HEK293 (cell line): Measurements from ENCODE around the gene CD69.

Experiments
- CTCF ChIA-PET: fragments of 350-600 bp; formaldehyde crosslinking; extraction: SDS; loops from one replicate; lab custom pipeline; 2021; ENCODE audit warnings: antibody characterized with exemption; lab: Yijun Ruan, JAX
- POLR2A ChIA-PET: fragments of 300-600 bp; formaldehyde crosslinking; extraction: SDS; loops from one replicate; lab custom pipeline; 2020; ENCODE audit warnings: antibody characterized with exemption, inconsistent platforms; lab: Yijun Ruan, JAX
- H3K27ac ChIP-seq: fragments of 200-500 bp; sonication (Bioruptor generic); 2 replicates; pipeline ENCODE4 v1.5.1; 2014; ENCODE audit warnings: low read depth, low read length, control low read depth, inconsistent platforms; ENCODE audit errors: extremely low read depth
- H3K36me3 ChIP-seq, 2 experiments: fragments of 200-500 bp in 1 of 2; sonication (Bioruptor generic) in 1 of 2; 1 replicate in 1 of 2; 2 replicates in 1 of 2; pipeline ENCODE4 v1.5.1; 2014 to 2017; ENCODE audit warnings: inconsistent platforms in 2 of 2, low read length in 2 of 2; ENCODE audit not compliant: control insufficient read depth in 2 of 2, insufficient read depth in 1 of 2
- H3K4me1 ChIP-seq: fragments of 200-500 bp; sonication (Bioruptor generic); 2 replicates; pipeline ENCODE4 v1.5.1; 2014; ENCODE audit warnings: mild to moderate bottlenecking, low read length, inconsistent platforms; ENCODE audit not compliant: control insufficient read depth, insufficient read depth
- H3K4me3 ChIP-seq: 2 replicates; pipeline ENCODE4 v1.5.1; 2011; ENCODE audit warnings: low read depth, mild to moderate bottlenecking, control low read depth, low read length, moderate library complexity
- H3K9me3 ChIP-seq: fragments of 200-500 bp; sonication (Bioruptor generic); 2 replicates; pipeline ENCODE4 v1.5.1; 2014; ENCODE audit warnings: low read depth, low read length, inconsistent platforms; ENCODE audit not compliant: control insufficient read depth, insufficient read depth
- PATZ1 ChIP-seq: fragments of 450-650 bp; formaldehyde crosslinking; IDR thresholded peaks from 2 replicates; pipeline ENCODE4 v1.5.1; 2016; ENCODE audit warnings: missing biosample characterization, missing genetic modification characterization
- SALL2 ChIP-seq: fragments of 450-650 bp; formaldehyde crosslinking; IDR thresholded peaks from 2 replicates; pipeline ENCODE4 v1.5.0; 2017; ENCODE audit warnings: missing biosample characterization, mild to moderate bottlenecking, missing genetic modification characterization, borderline replicate concordance
- ZBTB11 ChIP-seq: fragments of 450-650 bp; formaldehyde crosslinking; conservative IDR thresholded peaks from 2 replicates; pipeline ENCODE4 v1.5.1; 2016; ENCODE audit warnings: low read depth, missing biosample characterization, missing genetic modification characterization
- ZFP37 ChIP-seq: fragments of 450-650 bp; formaldehyde crosslinking; IDR thresholded peaks from 2 replicates; pipeline ENCODE4 v1.5.1; 2016; ENCODE audit warnings: missing biosample characterization, missing genetic modification characterization
- ZNF132 ChIP-seq: fragments of 450-650 bp; formaldehyde crosslinking; IDR thresholded peaks from 2 replicates; pipeline ENCODE4 v1.5.1; 2017; ENCODE audit warnings: missing biosample characterization, missing genetic modification characterization, borderline replicate concordance
- ZNF184 ChIP-seq: fragments of 450-650 bp; IDR thresholded peaks from 2 replicates; pipeline ENCODE4 v1.5.1; 2018; ENCODE audit warnings: missing biosample characterization, mild to moderate bottlenecking, missing genetic modification characterization
- ZNF214 ChIP-seq: fragments of 450-650 bp; formaldehyde crosslinking; IDR thresholded peaks from 2 replicates; pipeline ENCODE4 v1.5.1; 2017; ENCODE audit warnings: missing biosample characterization, mild to moderate bottlenecking, missing genetic modification characterization, borderline replicate concordance
- ZNF248 ChIP-seq: fragments of 450-650 bp; formaldehyde crosslinking; IDR thresholded peaks from 2 replicates; pipeline ENCODE4 v1.5.1; 2017; ENCODE audit warnings: missing biosample characterization, missing genetic modification characterization
- ZNF266 ChIP-seq: fragments of 450-650 bp; formaldehyde crosslinking; IDR thresholded peaks from 2 replicates; pipeline ENCODE4 v1.5.1; 2016; ENCODE audit warnings: missing biosample characterization, missing genetic modification characterization, low read depth
- ZNF404 ChIP-seq: fragments of 450-650 bp; formaldehyde crosslinking; IDR thresholded peaks from 2 replicates; pipeline ENCODE4 v1.5.1; 2017; ENCODE audit warnings: missing biosample characterization, missing genetic modification characterization
- ZNF658 ChIP-seq: fragments of 450-650 bp; formaldehyde crosslinking; IDR thresholded peaks from 2 replicates; pipeline ENCODE4; 2016; ENCODE audit warnings: missing biosample characterization, missing genetic modification characterization
- ZSCAN23 ChIP-seq: fragments of 450-650 bp; formaldehyde crosslinking; IDR thresholded peaks from 2 replicates; pipeline ENCODE4 v1.5.1; 2016; ENCODE audit warnings: missing biosample characterization, missing genetic modification characterization
- ZSCAN4 ChIP-seq: fragments of 450-650 bp; formaldehyde crosslinking; IDR thresholded peaks from 2 replicates; pipeline ENCODE4 v1.5.1; 2017; ENCODE audit warnings: missing biosample characterization, missing genetic modification characterization
- TF ChIP-seq, protein P1 (sequence below): fragments of 450-650 bp; formaldehyde crosslinking; IDR thresholded peaks from 2 replicates; pipeline ENCODE4 v1.5.1; 2016; ENCODE audit warnings: missing biosample characterization, missing genetic modification characterization
- TF ChIP-seq, protein P2 (sequence below): IDR thresholded peaks from 2 replicates; pipeline ENCODE4 v1.6.1; 2011; ENCODE audit warnings: mild to moderate bottlenecking, low read depth, low read length, borderline replicate concordance

CD69 gene

GRCh38 chr12:9784326-9784725 is 23.6 kb upstream of the CD69 start:
- Histone ChIP-seq H3K36me3 (no peaks in the 10 kb centered on the region), H3K9me3 (no peaks in the 10 kb centered on the region), H3K4me1 (no peaks in the 10 kb centered on the region), H3K4me3 (no peak overlapping the region), H3K27ac (no peak overlapping the region)
- no peak for TF ChIP-seq ZNF658 (tag by site-specific recombination)
- ChIA-PET CTCF (interaction anchor here (1.2 kb wide), 2 partner anchors 29 to 33 kb away, joined by 3 read pairs; no protein-coding TSS in a partner anchor), POLR2A (no interaction called here)

- CTCF ChIA-PET = interaction anchor here (0.6 kb wide), 1 partner anchor 901 kb away, joined by 3 read pairs; no protein-coding TSS in a partner anchor
- Histone ChIP-seq H3K9me3 (no peaks in the 10 kb centered on the region), H3K36me3 (no peaks in the 10 kb centered on the region), H3K4me1 (no peaks in the 10 kb centered on the region), H3K4me3 (no peak overlapping the region), H3K27ac (no peak overlapping the region)
- TF ChIP-seq, protein P1, sequence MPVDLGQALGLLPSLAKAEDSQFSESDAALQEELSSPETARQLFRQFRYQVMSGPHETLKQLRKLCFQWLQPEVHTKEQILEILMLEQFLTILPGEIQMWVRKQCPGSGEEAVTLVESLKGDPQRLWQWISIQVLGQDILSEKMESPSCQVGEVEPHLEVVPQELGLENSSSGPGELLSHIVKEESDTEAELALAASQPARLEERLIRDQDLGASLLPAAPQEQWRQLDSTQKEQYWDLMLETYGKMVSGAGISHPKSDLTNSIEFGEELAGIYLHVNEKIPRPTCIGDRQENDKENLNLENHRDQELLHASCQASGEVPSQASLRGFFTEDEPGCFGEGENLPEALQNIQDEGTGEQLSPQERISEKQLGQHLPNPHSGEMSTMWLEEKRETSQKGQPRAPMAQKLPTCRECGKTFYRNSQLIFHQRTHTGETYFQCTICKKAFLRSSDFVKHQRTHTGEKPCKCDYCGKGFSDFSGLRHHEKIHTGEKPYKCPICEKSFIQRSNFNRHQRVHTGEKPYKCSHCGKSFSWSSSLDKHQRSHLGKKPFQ (tag by site-specific recombination) = no peak
- POLR2A ChIA-PET = no interaction called here
Measured at GRCh38 chr12:9782547-9783382, 22.1 kb upstream of the CD69 start.

- ChIA-PET CTCF (interaction anchor here (1.2 kb wide), 1 partner anchor 32 kb away, joined by 3 read pairs; no protein-coding TSS in a partner anchor), POLR2A (no interaction called here)
- Histone ChIP-seq H3K9me3 (no peaks in the 10 kb centered on the region), H3K27ac (no peak overlapping the region), H3K4me3 (no peak overlapping the region), H3K4me1 (no peaks in the 10 kb centered on the region), H3K36me3 (no peaks in the 10 kb centered on the region)
- TF ChIP-seq ZNF266 (tag by site-specific recombination) (no peak), PATZ1 (tag by site-specific recombination) (no peak), ZFP37 (tag by site-specific recombination) (no peak), ZSCAN23 (no peak), ZNF214 (tag by site-specific recombination) (no peak), ZBTB11 (tag by site-specific recombination) (no peak), ZNF132 (tag by site-specific recombination) (no peak), ZSCAN4 (tag by site-specific recombination) (no peak), ZNF404 (tag by site-specific recombination) (no peak), SALL2 (no peak), ZNF248 (no peak), ZNF184 (tag by site-specific recombination) (no peak)
- TF ChIP-seq, protein P2, sequence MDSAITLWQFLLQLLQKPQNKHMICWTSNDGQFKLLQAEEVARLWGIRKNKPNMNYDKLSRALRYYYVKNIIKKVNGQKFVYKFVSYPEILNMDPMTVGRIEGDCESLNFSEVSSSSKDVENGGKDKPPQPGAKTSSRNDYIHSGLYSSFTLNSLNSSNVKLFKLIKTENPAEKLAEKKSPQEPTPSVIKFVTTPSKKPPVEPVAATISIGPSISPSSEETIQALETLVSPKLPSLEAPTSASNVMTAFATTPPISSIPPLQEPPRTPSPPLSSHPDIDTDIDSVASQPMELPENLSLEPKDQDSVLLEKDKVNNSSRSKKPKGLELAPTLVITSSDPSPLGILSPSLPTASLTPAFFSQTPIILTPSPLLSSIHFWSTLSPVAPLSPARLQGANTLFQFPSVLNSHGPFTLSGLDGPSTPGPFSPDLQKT = no peak
Measured at GRCh38 chr12:9781360-9781759, 20.7 kb upstream of the CD69 start.
